ELR (cell line): ENCODE data around the gene OSTF1.

ENCODE experiments used
- DNase-seq: peaks from one replicate; pipeline ENCODE4 v3.0.0-alpha.2; 2015; ENCODE audit warnings: low read depth

The OSTF1 gene

DNA sequence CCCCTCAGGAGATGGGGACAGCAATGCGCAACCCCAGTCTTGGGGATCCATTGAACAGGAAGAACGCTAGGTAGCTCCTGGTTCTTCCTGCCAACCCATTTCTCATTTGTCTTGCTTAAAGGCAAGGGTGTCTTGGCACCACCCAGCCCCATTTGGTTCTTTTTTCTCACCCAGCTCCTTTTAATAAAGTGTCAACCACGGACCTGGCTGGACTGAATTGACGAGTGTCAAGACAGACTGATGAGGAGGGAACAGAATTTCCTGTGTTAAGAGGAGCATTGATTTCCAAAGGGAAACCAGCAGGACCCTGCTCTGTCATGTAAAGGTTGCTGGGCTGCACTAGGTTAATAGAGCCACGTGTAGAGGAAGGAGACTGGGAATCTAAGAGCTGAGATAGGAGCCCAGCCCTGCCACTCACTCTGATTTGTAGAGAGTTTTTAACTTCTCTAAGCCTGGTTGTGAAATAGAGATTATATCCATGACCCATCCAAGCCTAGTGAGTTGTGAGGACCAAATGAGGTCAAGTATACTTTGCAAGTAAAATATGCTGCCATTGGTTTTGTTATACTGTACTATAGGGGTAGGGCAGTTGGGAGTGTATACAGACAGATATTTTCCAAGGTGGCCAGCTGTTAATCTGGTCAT lies 33.7 kb downstream of the OSTF1 start:
- no peak for DNase-seq

GRCh38 chr9:75123696-75124095 lies 35.4 kb downstream of the OSTF1 start:
- DNase-seq = no peak

- no peak for DNase-seq
Measured at GRCh38 chr9:75128535-75128934, 40.2 kb downstream of the OSTF1 start.

DNA sequence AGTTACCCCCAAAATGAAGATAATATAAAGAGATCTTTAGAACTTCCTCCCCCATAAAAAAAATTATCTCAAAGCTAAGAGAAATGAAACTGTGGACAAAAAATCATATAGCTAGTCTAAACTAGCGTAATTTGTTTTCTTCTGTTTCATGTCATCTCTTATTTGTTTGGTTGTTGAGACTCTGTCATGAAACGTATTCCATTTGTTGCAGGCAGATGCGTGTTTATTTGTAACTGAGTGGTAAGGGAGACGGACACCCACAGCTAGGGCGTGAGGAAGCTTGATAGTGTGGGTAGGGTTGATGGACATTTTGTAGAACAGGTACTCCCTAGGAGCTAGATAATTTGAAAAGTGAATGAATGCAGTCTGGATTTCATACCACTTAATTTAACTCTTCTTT lies 41.9 kb downstream of the OSTF1 start:
- DNase-seq = no peak

DNA sequence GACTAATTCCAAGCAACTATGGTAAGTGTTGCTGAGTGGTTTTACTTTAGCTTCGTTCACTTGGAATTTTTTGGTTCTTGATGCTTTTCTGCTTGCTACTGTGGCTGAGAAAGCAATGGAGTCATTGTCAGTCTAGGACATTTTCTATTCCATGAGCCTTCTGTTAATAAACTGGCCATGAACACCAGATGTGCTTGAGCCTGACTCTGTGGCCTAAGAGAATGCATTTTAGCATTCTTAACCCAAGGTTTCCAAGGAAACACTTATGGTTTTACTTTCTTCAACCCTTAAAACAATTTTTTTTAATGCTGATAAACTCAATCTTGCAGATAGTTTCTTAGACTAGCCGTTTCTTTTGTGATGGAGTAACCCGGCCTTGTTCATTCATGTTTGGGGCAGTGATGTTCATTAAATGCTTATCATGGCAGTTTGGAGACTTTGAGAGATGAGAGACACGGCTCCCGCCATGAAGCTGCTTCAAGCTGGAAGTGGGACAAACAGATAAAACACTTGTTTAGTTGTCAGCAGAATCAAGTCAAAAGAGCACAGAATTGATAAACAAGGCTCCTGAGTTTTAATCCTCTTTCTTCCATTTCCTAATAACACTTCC lies 42.4 kb downstream of the OSTF1 start:
- no peak for DNase-seq

DNA sequence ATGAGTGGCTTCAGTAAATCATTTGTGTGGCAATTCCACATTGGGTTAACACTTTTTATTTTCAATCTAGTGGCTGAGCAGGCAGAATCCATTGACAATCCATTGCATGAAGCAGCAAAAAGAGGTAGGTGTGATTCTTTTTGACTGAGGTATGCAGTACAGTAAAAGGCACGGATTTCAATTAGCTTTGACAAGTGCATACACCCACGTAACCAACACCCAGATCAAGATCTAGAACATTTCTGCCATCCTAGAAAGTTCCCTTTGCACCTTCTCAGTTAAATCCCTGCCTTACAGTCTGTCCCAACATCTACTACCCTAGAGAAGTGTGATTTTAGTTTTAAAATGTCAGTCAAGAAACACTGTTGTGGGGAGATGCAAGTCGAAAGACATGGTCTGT lies 43.4 kb downstream of the OSTF1 start:
- DNase-seq = no peak

DNA sequence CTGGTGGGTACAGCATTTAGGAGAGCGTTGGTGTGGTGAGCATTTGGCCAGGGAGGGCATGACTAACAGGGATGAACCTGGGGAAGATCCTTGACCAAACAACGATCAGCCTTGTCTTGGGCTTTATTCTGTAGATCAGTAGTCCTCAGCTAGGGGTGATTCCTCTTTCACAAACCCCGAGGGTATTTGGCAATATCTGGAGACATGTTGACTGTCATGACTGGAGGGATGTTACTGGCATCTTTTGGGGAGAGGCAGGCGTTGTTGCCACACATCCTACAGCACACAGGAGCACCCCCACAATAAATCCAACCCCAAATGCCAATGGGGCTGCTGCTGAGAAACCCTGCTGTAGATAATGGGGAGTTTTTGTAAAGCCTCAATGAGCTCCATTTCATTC lies 43.9 kb downstream of the OSTF1 start:
- DNase-seq = no peak

DNA sequence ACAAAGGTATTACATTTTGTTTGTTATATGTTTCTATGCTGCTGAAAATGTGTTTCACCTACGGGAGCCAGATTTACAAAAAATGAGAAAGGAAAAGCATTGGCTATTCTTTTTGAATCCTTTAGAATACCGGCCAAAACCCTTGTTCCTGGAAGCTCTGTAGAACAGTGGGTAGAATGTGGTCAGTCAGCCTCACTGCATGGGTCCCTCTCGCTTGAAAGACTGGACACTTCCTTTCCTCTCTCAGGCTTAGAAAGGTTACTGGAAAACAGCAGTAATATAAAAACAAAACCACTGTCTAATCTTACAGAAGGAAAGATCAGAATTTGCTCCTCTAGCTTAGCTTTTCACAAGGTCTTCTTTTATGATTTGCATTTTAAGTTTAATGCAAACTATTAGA lies 45.1 kb downstream of the OSTF1 start:
- DNase-seq = no peak

DNA sequence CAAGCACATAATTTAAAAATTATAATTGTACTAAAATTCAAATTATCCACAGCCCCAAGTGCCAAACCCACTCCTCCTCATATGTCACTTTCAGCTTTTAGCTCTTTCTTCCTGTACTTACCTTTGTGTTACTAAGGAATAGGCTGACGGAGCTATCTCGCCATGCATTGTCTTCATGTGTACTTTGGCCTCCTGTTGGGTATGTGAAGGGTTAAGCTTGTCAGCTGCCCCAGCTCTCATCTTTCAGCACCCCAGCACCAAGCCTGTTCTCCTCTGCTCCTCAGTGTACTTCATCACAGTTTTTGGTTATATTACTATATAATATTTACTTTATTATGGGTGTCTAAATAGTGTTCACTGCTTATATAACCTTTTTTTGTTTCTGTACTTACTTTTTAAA lies 46.2 kb downstream of the OSTF1 start:
- no peak for DNase-seq

- DNase-seq = no peak
Measured at GRCh38 chr9:75138260-75139040, 50.1 kb downstream of the OSTF1 start.

DNA sequence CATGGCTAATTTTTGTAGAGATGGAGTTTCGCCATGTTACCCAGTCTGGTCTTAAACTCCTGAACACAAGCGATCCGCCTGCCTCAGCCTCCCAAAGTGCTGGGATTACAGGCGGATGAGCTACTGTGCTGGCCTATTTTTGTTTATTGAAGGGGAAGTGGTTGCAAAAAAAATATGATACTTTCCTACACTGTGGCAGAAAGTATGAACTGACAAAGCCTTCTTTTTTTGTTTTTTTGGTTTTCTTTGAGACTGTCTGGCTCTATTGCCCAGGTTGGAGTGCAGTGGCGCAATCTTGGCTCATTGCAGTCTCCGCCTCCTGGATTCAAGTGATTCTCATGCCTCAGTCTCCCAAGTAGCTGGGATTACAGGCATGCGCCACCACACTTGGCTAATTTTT lies 50.9 kb downstream of the OSTF1 start:
- no peak for DNase-seq

DNA sequence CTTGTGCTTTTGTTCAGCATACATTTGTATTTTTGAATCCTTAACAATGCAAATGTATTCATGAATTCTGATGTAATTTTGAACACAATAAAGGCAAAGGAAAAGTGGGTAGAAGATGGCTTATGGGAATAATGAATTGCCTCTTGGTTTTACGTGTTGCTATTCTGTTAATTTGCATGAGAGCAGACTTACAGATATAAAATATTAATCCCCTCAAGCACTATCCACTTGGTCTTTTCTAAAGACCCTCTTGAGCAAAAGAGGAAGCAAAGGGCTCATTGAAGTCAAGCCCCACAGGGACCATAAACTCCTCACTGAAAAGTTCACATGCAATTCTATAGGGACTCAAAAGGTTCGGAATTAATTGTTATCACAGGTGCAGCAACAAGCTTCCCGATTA lies 51.9 kb downstream of the OSTF1 start:
- no peak for DNase-seq

- DNase-seq = no peak
Measured at GRCh38 chr9:75142202-75142601, 53.9 kb downstream of the OSTF1 start.

DNA sequence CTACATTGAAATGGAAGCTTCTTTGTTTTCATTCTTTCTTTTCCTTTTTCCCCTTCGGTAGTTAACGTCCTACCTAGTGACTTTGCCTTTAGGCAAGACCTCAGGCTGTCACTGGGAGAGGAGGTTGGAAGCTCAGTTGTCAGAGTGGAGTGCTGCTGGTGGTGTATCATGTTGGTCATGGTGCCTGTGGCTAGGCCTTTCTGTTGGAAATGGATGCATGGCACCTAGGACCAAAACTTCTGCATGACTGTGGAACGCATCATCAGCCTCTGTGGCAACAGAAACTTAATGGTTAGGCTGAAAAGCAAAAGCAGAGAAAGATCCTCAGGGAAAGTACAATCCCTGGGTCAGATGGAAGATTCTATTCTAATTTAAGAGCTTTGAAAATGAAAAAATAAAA lies 57.9 kb downstream of the OSTF1 start:
- peak; percentile 88 for DNase-seq

- peak; percentile 73 for DNase-seq
Measured at GRCh38 chr9:75147638-75148037, 59.3 kb downstream of the OSTF1 start.

DNA sequence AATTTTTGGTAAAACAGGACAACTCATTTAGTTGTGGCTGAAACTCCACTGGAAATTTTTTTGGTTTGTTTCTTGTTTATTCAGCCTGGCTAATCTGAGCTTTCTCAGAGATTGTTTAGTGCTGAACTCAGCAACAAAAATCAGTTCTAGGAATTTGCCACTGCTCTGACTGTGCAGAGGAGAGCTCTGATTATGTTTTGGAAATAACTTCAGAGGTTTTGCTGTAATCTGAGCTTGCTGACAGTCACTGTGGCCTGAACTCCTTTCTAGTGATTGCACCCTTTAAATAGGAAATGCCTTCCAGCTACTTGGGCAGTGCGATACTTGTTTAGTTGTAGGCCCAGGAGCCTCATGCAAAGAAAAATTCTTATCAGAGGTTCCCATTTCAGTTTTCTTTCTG lies 60.2 kb downstream of the OSTF1 start:
- DNase-seq = peak; percentile 83

DNA sequence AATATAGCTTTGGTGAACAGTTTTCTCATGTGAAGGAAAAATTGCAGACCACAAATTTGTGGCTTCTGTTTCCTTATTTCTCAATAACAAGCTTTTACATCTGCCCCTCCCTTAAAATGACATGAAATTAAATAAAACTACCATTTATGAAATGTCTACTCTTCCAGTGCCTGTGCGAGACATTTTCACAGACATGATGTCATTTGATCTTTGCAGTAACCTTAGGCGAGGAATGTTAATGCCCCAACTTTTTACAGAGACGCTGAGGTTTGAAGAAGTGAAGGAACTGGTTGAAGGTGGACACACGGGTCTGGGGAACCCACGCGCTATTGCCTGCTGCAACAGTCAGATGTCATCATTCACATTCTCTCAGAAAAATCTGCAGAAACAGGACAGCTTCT lies 61.5 kb downstream of the OSTF1 start:
- no peak for DNase-seq

DNA sequence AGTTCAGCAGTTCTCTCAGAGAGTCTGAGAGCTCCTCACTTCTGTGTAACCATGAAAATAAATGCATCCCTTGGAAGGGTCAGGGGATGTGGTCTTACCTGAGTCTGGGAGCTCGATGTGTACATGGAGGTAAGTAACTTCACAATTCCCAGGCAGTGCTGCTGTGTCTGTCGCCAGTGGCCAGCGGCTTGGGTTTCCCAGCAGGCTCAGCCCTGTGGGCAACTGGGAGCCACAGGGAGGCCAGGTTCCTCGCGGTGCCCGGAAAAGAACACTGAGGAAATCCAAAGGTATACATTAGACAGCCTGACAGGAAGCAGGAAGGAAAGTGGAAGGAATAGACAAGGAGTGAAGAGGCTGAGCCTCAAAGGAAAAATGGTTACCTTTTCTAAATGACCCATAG lies 62.2 kb downstream of the OSTF1 start:
- no peak for DNase-seq

DNA sequence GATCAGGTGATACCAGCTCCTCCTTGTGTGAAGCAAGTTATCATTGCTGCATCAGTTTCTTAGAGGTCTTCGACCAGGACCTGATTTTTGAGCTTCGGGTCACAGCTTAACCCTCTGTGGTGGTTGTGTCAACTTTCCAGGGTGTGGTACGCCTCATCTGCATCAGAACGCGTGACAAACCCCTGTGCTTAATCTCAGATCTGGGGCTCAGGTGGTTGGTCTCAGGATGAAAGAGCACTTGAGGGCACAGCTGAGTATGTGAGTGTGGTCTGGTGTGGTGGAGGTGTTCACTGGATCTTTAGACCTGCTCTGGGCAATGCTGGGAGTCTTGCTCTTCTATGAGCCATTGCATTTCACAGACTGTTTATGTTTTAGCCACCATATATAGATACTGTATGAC lies 64.1 kb downstream of the OSTF1 start:
- no peak for DNase-seq

- no peak for DNase-seq
Measured at GRCh38 chr9:75156858-75157257, 68.5 kb downstream of the OSTF1 start.

GRCh38 chr9:75161116-75161857 lies 73.0 kb downstream of the OSTF1 start:
- no peak for DNase-seq

- no peak for DNase-seq
Measured at GRCh38 chr9:75163764-75164163, 75.5 kb downstream of the OSTF1 start.

DNA sequence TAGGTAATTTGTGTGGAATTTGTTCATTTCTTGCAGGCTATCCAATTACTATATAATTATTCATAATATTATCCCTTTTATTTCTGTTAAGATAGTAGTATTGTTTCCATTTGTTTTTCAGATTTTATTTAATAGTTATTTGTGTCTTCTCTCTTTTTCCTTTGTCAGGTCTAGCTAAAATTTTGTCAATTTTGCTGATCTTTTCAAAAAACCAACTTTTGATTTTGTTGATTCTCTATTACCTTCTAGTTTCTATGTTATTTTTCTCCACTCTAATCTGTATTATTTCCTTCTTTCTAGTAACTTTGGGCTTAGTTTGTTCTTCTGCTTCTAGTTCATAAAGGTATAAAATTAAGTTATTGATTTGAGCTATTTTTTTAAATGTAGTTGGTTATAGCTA lies 76.3 kb downstream of the OSTF1 start:
- DNase-seq = no peak
